H1 (cell line): ENCODE measurements around the gene CELF6. TPM values are rescaled to one million over a fixed set of nuclear protein-coding genes. Genes with fewer than 3 reads are reported as not detected.

Experiments
- CTCF ChIA-PET: fragments of 300-600 bp; sonication (Branson Sonifier 250); formaldehyde crosslinking; loops from one replicate; lab custom pipeline; 2021; ENCODE audit not compliant: partially characterized antibody; lab: Charles Lee
- POLR2A ChIA-PET: fragments of 300-600 bp; sonication (Branson Sonifier 250); formaldehyde crosslinking; loops from one replicate; lab custom pipeline; 2021; ENCODE audit warnings: inconsistent platforms; ENCODE audit not compliant: partially characterized antibody; lab: Charles Lee
- DNase-seq, 2 experiments: peaks; one replicate each; pipeline versions ENCODE4 v3.0.0 to v3.0.0-alpha.2; 2010 to 2022; ENCODE audit warnings: low spot score in 2 of 2, low read depth in 1 of 2, mixed read lengths in 1 of 2
- FAIRE-seq: peaks from 2 replicates; lab custom pipeline; 2011; peaks lifted over from hg19 to GRCh38; lab: Jason Lieb, UNC
- H2AFZ ChIP-seq: 2 replicates; pipeline ENCODE4 v1.8.1; 2012; ENCODE audit warnings: low read length, inconsistent platforms
- H2AK5ac ChIP-seq: 2 replicates; pipeline ENCODE4 v1.6.1; 2013; ENCODE audit warnings: low read depth, low read length
- H2BK120ac ChIP-seq: replicated peaks from 2 replicates; pipeline ENCODE3; 2013; ENCODE audit warnings: low read depth, low read length, inconsistent platforms
- H2BK12ac ChIP-seq: 2 replicates; pipeline ENCODE4 v1.6.1; 2013; ENCODE audit warnings: low read depth, low read length
- H2BK15ac ChIP-seq: 2 replicates; pipeline ENCODE4 v1.6.1; 2013; ENCODE audit warnings: low read length
- H2BK20ac ChIP-seq: 2 replicates; pipeline ENCODE4 v1.6.1; 2013; ENCODE audit warnings: low read length
- H2BK5ac ChIP-seq: 2 replicates; pipeline ENCODE4 v1.6.1; 2013; ENCODE audit warnings: low read depth, low read length
- H3K14ac ChIP-seq: 2 replicates; pipeline ENCODE4 v1.6.1; 2013; ENCODE audit warnings: inconsistent platforms; ENCODE audit not compliant: insufficient read length
- H3K18ac ChIP-seq: 2 replicates; pipeline ENCODE4 v1.6.1; 2013; ENCODE audit warnings: low read length; ENCODE audit errors: extremely low read depth
- H3K23ac ChIP-seq: 2 replicates; pipeline ENCODE4 v1.6.1; 2013; ENCODE audit warnings: inconsistent platforms; ENCODE audit not compliant: insufficient read length
- H3K23me2 ChIP-seq: 2 replicates; pipeline ENCODE4 v1.6.1; 2013; ENCODE audit warnings: low read depth, low read length
- H3K27ac ChIP-seq: 2 replicates; pipeline ENCODE4 v1.6.1; 2011; ENCODE audit warnings: low read depth, low read length, inconsistent platforms
- H3K27me3 ChIP-seq, 4 experiments: replicated peaks in 1 of 4; 1 replicate in 1 of 4; 2 replicates in 3 of 4; pipeline versions ENCODE4 v1.6.1 to v1.8.1; 2011 to 2013; ENCODE audit warnings: low read length in 3 of 4, mild to moderate bottlenecking in 3 of 4, inconsistent platforms in 2 of 4, mixed read lengths in 2 of 4, moderate library complexity in 1 of 4; ENCODE audit not compliant: control insufficient read depth in 3 of 4, insufficient read depth in 3 of 4; ENCODE audit errors: extremely low read depth in 1 of 4
- H3K36me3 ChIP-seq, 4 experiments: 2 replicates each; pipeline versions ENCODE4 v1.6.1 to v1.8.1; 2011 to 2013; ENCODE audit warnings: mild to moderate bottlenecking in 4 of 4, low read length in 3 of 4, moderate library complexity in 2 of 4, control low read depth in 1 of 4, inconsistent platforms in 1 of 4; ENCODE audit not compliant: insufficient read depth in 4 of 4, control insufficient read depth in 2 of 4
- H3K4ac ChIP-seq: replicated peaks from 2 replicates; pipeline ENCODE3; 2013; ENCODE audit warnings: low read length, low read depth, mixed read lengths, inconsistent platforms; ENCODE audit not compliant: insufficient read length
- H3K4me1 ChIP-seq, 4 experiments: replicated peaks in 1 of 4; 1 replicate in 1 of 4; 2 replicates in 3 of 4; pipeline versions ENCODE4 v1.6.1 to v1.8.1; 2011 to 2013; ENCODE audit warnings: low read length in 3 of 4, inconsistent platforms in 2 of 4, mixed read lengths in 1 of 4; ENCODE audit not compliant: insufficient read depth in 4 of 4, control insufficient read depth in 3 of 4
- H3K4me2 ChIP-seq, 2 experiments: 2 replicates each; pipeline versions ENCODE4 v1.6.1 to v1.8.1; 2011 to 2013; ENCODE audit warnings: low read depth in 2 of 2, low read length in 2 of 2, control low read depth in 1 of 2, inconsistent platforms in 1 of 2, mild to moderate bottlenecking in 1 of 2; ENCODE audit not compliant: insufficient read depth in 1 of 2
- H3K4me3 ChIP-seq, 4 experiments: fragments of 200-600, 300-600 bp in 1 of 4; sonication (generic), shearing (Covaris generic), sonication (Bioruptor Twin) in 1 of 4; 2 replicates each; pipeline versions ENCODE4 v1.5.1 to v1.8.1; 2011 to 2016; ENCODE audit warnings: low read length in 4 of 4, low read depth in 3 of 4, control low read depth in 2 of 4, inconsistent platforms in 2 of 4, mild to moderate bottlenecking in 2 of 4, mixed read lengths in 1 of 4, moderate library complexity in 1 of 4; ENCODE audit not compliant: insufficient read depth in 2 of 4; ENCODE audit errors: extremely low read depth in 1 of 4
- H3K56ac ChIP-seq: replicated peaks from 2 replicates; pipeline ENCODE3; 2013; ENCODE audit warnings: low read depth, mild to moderate bottlenecking, mixed read lengths, low read length, inconsistent platforms; ENCODE audit not compliant: insufficient read length
- H3K79me1 ChIP-seq: 2 replicates; pipeline ENCODE4 v1.6.1; 2013; ENCODE audit warnings: low read depth, low read length, control low read depth
- H3K79me2 ChIP-seq, 2 experiments: 2 replicates each; pipeline versions ENCODE4 v1.6.1 to v1.8.1; 2012 to 2013; ENCODE audit warnings: low read length in 2 of 2, mild to moderate bottlenecking in 2 of 2, inconsistent platforms in 1 of 2; ENCODE audit not compliant: insufficient read depth in 2 of 2, control insufficient read depth in 1 of 2
- H3K9ac ChIP-seq, 4 experiments: replicated peaks in 1 of 4; 1 replicate in 1 of 4; 2 replicates in 3 of 4; pipeline versions ENCODE4 v1.6.1 to v1.8.1; 2011 to 2013; ENCODE audit warnings: low read depth in 3 of 4, low read length in 3 of 4, control low read depth in 2 of 4, mild to moderate bottlenecking in 2 of 4, moderate library complexity in 2 of 4, inconsistent platforms in 1 of 4; ENCODE audit errors: extremely low read depth in 1 of 4
- H3K9me3 ChIP-seq, 2 experiments: 2 replicates each; pipeline versions ENCODE4 v1.6.1 to v1.8.1; 2012 to 2013; ENCODE audit warnings: mild to moderate bottlenecking in 2 of 2, moderate library complexity in 2 of 2, control low read depth in 1 of 2, inconsistent platforms in 1 of 2, low read depth in 1 of 2, low read length in 1 of 2, mixed read lengths in 1 of 2; ENCODE audit not compliant: insufficient read depth in 2 of 2
- H4K20me1 ChIP-seq, 2 experiments: replicated peaks in 1 of 2; 2 replicates each; pipeline versions ENCODE3 to v1.8.1; 2011 to 2013; ENCODE audit warnings: inconsistent platforms in 2 of 2, low read length in 2 of 2, mild to moderate bottlenecking in 1 of 2; ENCODE audit not compliant: insufficient read depth in 2 of 2, control insufficient read depth in 1 of 2
- H4K5ac ChIP-seq: 2 replicates; pipeline ENCODE4 v1.6.1; 2013; ENCODE audit warnings: low read length, low read depth, mixed read lengths, inconsistent platforms; ENCODE audit not compliant: insufficient read length
- H4K8ac ChIP-seq: 2 replicates; pipeline ENCODE4 v1.8.0; 2013; ENCODE audit warnings: mild to moderate bottlenecking, moderate library complexity, low read length, inconsistent platforms; ENCODE audit not compliant: insufficient read depth; ENCODE audit errors: extremely low read depth
- H4K91ac ChIP-seq: replicated peaks from 2 replicates; pipeline ENCODE3; 2013; ENCODE audit warnings: low read length, mixed read lengths, inconsistent platforms; ENCODE audit not compliant: insufficient read length
- CHD1 ChIP-seq: IDR thresholded peaks from 2 replicates; pipeline ENCODE4 v1.6.1; 2012; ENCODE audit warnings: low read depth, low read length, improper control_type of control experiment
- FOSL1 ChIP-seq: IDR thresholded peaks from 2 replicates; pipeline ENCODE4 v1.6.1; 2011; ENCODE audit warnings: mild to moderate bottlenecking, low read depth, low read length, moderate library complexity; ENCODE audit not compliant: insufficient read depth
- GTF2F1 ChIP-seq: IDR thresholded peaks from 2 replicates; pipeline ENCODE4 v1.6.1; 2012; ENCODE audit warnings: low read depth, low read length, improper control_type of control experiment, borderline replicate concordance
- KDM1A ChIP-seq: fragments of 200-600, 300-600 bp; sonication (generic); IDR thresholded peaks from 2 replicates; pipeline ENCODE4 v1.7.1; 2016; ENCODE audit warnings: mild to moderate bottlenecking, low read length, borderline replicate concordance
- KDM4A ChIP-seq: IDR thresholded peaks from one replicate; pipeline ENCODE4 v1.7.1; 2012; ENCODE audit warnings: low read depth, mild to moderate bottlenecking, moderate library complexity, low read length, inconsistent platforms; ENCODE audit not compliant: severe bottlenecking
- KDM5A ChIP-seq: fragments of 200-600 bp; IDR thresholded peaks from 2 replicates; pipeline ENCODE4 v1.7.1; 2012; ENCODE audit warnings: mild to moderate bottlenecking, low read length, inconsistent platforms, mixed read lengths
- ZNF274 ChIP-seq: IDR thresholded peaks from 2 replicates; pipeline ENCODE4 v1.7.0; 2012; ENCODE audit warnings: low read length, borderline replicate concordance; ENCODE audit errors: extremely low read depth
- WGBS, 2 experiments: shearing (Covaris generic) in 1 of 2; methylation state at CpG; one replicate each; pipeline versions ENCODE4 v1.1.6 to v1.1.7; 2013 to 2015; ENCODE audit warnings: low lambda C conversion rate in 2 of 2, mixed read lengths in 2 of 2, inconsistent platforms in 1 of 2, low coverage in 1 of 2, missing lambda C conversion rate in 1 of 2; ENCODE audit not compliant: insufficient replicate concordance in 2 of 2, insufficient coverage in 1 of 2, insufficient read length in 1 of 2; ENCODE audit errors: extremely low coverage in 1 of 2, missing lambda C conversion rate in 1 of 2; 5-methylcytosine and 5-hydroxymethylcytosine counted together
- polyA plus RNA-seq, 7 experiments: library from polyadenylated mRNA; depleted of rRNA in 3 of 7; stranded (reverse) in 5 of 7; unstranded in 2 of 7; fragments of >200 nt in 5 of 7; fragments of 200-250 nt in 2 of 7; gene quantifications; 1 replicate in 5 of 7; 2 replicates in 1 of 7; 4 replicates in 1 of 7; pipeline versions ENCODE4 v1.2.1 to v1.2.3, GENCODE V29; 2011 to 2013; ENCODE audit warnings: missing spikeins in 2 of 7, mixed read lengths in 2 of 7
- total RNA-seq: library from RNA; stranded (reverse); fragmentation: NEBNext Ultra II Directional; extraction: Animal tissue kit (Norgen Biotek cat#: 25700); gene quantifications from 2 replicates; pipeline ENCODE4 v1.2.1, GENCODE V29; 2021
- TF ChIP-seq, protein P1 (sequence below): IDR thresholded peaks from 2 replicates; pipeline ENCODE4 v1.6.1; 2012; ENCODE audit warnings: low read length, inconsistent platforms

CELF6 gene
- total and polyA plus RNA-seq, 2 of the 8 experiments (the other 6 are each of a cell fraction or from before 2014, with no cell fraction given) = 0.09 to 0.19 TPM

DNA sequence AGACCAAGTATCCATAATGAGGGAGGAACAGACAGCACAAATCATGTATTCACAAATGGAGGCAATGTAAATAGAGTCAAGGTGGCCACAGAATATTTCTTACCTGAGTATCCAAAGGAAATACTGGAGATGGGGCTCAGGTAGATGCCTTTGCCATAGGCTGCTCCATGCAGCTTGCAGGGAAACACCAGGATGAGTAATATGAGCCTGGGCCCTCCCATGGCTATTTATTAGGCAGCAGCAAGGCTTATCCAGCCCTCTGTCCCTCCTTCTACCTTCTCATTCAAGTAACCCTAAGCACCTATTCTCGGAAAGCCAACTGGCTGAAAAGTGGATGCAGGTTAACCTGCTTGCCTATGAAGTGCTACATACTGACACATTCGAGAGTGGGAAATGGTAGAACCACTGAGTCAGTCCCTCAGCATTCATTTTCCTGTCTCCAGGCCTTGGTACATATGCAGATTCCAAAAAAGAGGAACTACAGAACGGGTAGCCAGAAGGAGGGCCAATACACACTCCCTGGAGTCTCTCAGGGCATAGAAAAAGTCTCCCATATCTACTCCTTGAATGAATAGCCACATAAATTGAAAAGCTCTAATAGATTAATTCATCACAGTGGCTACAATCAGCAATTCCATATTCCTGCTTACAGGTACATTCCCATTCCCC is 70.7 kb downstream of the CELF6 start:
- Histone ChIP-seq H3K36me3 (peaks cover 9 to 49% (median 32%) of the 10 kb centered on the region in 4 experiments; a peak in 7 of 8 replicates), H4K20me1 (peaks cover 0 to 10% of the 10 kb centered on the region in 2 experiments)
- FAIRE-seq = no peak

More for the DNA sequence above, 70.7 kb downstream of the CELF6 start:
- no peak overlapping the region for H2AK5ac ChIP-seq
- no peaks in the 10 kb centered on the region for H3K79me2 ChIP-seq
- no peaks in the 10 kb centered on the region; the same call in 1 of the 2 replicates for H3K23me2 ChIP-seq
- no peak overlapping the region for H3K18ac ChIP-seq
- TF ChIP-seq KDM4A (no peak), KDM5A (no peak), ZNF274 (no peak), CHD1 (no peak), FOSL1 (no peak), KDM1A (no peak), GTF2F1 (no peak)
- TF ChIP-seq, protein P1, sequence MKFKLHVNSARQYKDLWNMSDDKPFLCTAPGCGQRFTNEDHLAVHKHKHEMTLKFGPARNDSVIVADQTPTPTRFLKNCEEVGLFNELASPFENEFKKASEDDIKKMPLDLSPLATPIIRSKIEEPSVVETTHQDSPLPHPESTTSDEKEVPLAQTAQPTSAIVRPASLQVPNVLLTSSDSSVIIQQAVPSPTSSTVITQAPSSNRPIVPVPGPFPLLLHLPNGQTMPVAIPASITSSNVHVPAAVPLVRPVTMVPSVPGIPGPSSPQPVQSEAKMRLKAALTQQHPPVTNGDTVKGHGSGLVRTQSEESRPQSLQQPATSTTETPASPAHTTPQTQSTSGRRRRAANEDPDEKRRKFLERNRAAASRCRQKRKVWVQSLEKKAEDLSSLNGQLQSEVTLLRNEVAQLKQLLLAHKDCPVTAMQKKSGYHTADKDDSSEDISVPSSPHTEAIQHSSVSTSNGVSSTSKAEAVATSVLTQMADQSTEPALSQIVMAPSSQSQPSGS = no peak
- H2BK120ac ChIP-seq = no peak overlapping the region
- POLR2A ChIA-PET = interaction anchor here (1.1 to 2.7 kb wide), 4 partner anchors 8 to 13 kb away, joined by 3 to 16 read pairs (median 7); no protein-coding TSS in a partner anchor
- H3K9ac ChIP-seq = no peak overlapping the region
- 84% methylated on average over 3 of the region's 3 CpGs; no CpG with 5 or more reads in 1 of the 2 experiments for WGBS, 2 experiments
- H3K27ac ChIP-seq = no peak overlapping the region
- DNase-seq = no peak
- no peak overlapping the region for H2BK5ac ChIP-seq
- no peaks in the 10 kb centered on the region for H3K4me1 ChIP-seq
- no peak overlapping the region for H4K91ac ChIP-seq
- H4K5ac ChIP-seq = no peak overlapping the region
- H2BK20ac ChIP-seq = no peak overlapping the region
- H3K4me2 ChIP-seq = no peak overlapping the region
- no peaks in the 10 kb centered on the region for H3K9me3 ChIP-seq
- peaks cover under 1 to 15% (median 6%) of the 10 kb centered on the region in 4 experiments for H3K27me3 ChIP-seq
- no peak overlapping the region for H3K23ac ChIP-seq
- H3K79me1 ChIP-seq = no peaks in the 10 kb centered on the region
- H3K4me3 ChIP-seq = no peak overlapping the region
- H3K4ac ChIP-seq = no peak overlapping the region
- no peak overlapping the region for H3K14ac ChIP-seq
- no peak overlapping the region for H2BK15ac ChIP-seq
- no peak overlapping the region for H2AFZ ChIP-seq
- H4K8ac ChIP-seq = no peak overlapping the region
- H3K56ac ChIP-seq = no peak overlapping the region
- H2BK12ac ChIP-seq = no peak overlapping the region
- CTCF ChIA-PET = no interaction called here
